ENCODE results near the gene PPP1R15B. TPM values are rescaled to one million over a fixed set of nuclear protein-coding genes. Genes with fewer than 3 reads are reported as not detected.

Gene PPP1R15B
- total RNA-seq, 4 donors from 2014 or later, result 29.5 to 42.3 (median 34.0) TPM

- TF ChIP-seq CTCF (IDR thresholded peaks at IDR 0.05) (no peak), POLR2A (IDR thresholded peaks at IDR 0.05) (no peak)
- WGBS, 2 donors, result 76 to 88% methylated on average over 4 of the region's 4 CpGs
- no peak for DNase-seq
Observed at GRCh38 chr1:204396015-204396583, 15.5 kb downstream of the PPP1R15B start.

GRCh38 chr1:204391629-204392028, 20.0 kb downstream of the PPP1R15B start:
- Histone ChIP-seq H3K4me3 (no peak overlapping the region), H3K27me3 (no peaks in the 10 kb centered on the region), H3K4me1 (no peaks in the 10 kb centered on the region), H3K27ac (no peak overlapping the region), H3K36me3 (no peaks in the 10 kb centered on the region), H3K9me3 (no peaks in the 10 kb centered on the region)
- intact Hi-C loops (cut with DNase I), result no loop called here
- DNase-seq, result no peak
- no peak for TF ChIP-seq CTCF (IDR thresholded peaks at IDR 0.05)

More at GRCh38 chr1:204396015-204396583, 15.5 kb downstream of the PPP1R15B start:
- H3K4me1 ChIP-seq, result peaks cover 0 to 4% (median 3%) of the 10 kb centered on the region in 3 donors
- H3K9me3 ChIP-seq, result no peaks in the 10 kb centered on the region
- no peak overlapping the region for H3K4me3 ChIP-seq
- no peaks in the 10 kb centered on the region for H3K27me3 ChIP-seq
- peaks cover 0 to 42% (median 3%) of the 10 kb centered on the region in 3 donors for H3K36me3 ChIP-seq
- intact Hi-C loops (cut with DNase I), result no loop called here
- H3K27ac ChIP-seq, result no peak overlapping the region

- no peak overlapping the region for H3K27ac ChIP-seq
- intact Hi-C loops (cut with DNase I), result no loop called here
- TF ChIP-seq CTCF (IDR thresholded peaks at IDR 0.05) (no peak), POLR2A (IDR thresholded peaks at IDR 0.05) (no peak)
- no peaks in the 10 kb centered on the region for H3K4me1 ChIP-seq
- H3K9me3 ChIP-seq, result no peaks in the 10 kb centered on the region
- no peak for DNase-seq
- H3K27me3 ChIP-seq, result no peaks in the 10 kb centered on the region
- WGBS, 2 donors, result 48 to 61% methylated on average over 4 of the region's 4 CpGs
- no peaks in the 10 kb centered on the region for H3K36me3 ChIP-seq
- no peak overlapping the region for H3K4me3 ChIP-seq
Observed at GRCh38 chr1:204390751-204391466, 20.7 kb downstream of the PPP1R15B start.

- no peak overlapping the region for H3K4me3 ChIP-seq
- intact Hi-C loops (cut with DNase I), result no loop called here
- no peak overlapping the region for H3K27ac ChIP-seq
- no peaks in the 10 kb centered on the region for H3K36me3 ChIP-seq
- no peak for DNase-seq
- 95 to 97% methylated on average over 2 of the region's 2 CpGs for WGBS, 2 donors
- peaks cover 4 to 18% (median 6%) of the 10 kb centered on the region in 3 donors for H3K4me1 ChIP-seq
- TF ChIP-seq POLR2A (IDR thresholded peaks at IDR 0.05) (no peak), CTCF (IDR thresholded peaks at IDR 0.05) (no peak)
- H3K9me3 ChIP-seq, result no peaks in the 10 kb centered on the region
- H3K27me3 ChIP-seq, result no peaks in the 10 kb centered on the region
Observed at GRCh38 chr1:204385727-204386126, 25.9 kb downstream of the PPP1R15B start.

- WGBS, 2 donors, result 35 to 55% methylated on average over 7 of the region's 7 CpGs
- intact Hi-C loops (cut with DNase I), result no loop called here
- peak overlapping the region in 1 of 4 donors; percentile 38 for H3K27ac ChIP-seq
- no peak for DNase-seq
- H3K36me3 ChIP-seq, result no peaks in the 10 kb centered on the region
- TF ChIP-seq POLR2A (IDR thresholded peaks at IDR 0.05) (no peak), CTCF (IDR thresholded peaks at IDR 0.05) (no peak)
- peaks cover 0 to 3% (median 0%) of the 10 kb centered on the region in 4 donors for H3K27me3 ChIP-seq
- peaks cover 6 to 27% (median 7%) of the 10 kb centered on the region in 3 donors for H3K4me1 ChIP-seq
- H3K9me3 ChIP-seq, result no peaks in the 10 kb centered on the region
- H3K4me3 ChIP-seq, result no peak overlapping the region
Observed at GRCh38 chr1:204384636-204385352, 26.8 kb downstream of the PPP1R15B start.

All from esophagus squamous epithelium (tissue), 5 donors.